ENCODE measurements around the gene FKTN.

DNA sequence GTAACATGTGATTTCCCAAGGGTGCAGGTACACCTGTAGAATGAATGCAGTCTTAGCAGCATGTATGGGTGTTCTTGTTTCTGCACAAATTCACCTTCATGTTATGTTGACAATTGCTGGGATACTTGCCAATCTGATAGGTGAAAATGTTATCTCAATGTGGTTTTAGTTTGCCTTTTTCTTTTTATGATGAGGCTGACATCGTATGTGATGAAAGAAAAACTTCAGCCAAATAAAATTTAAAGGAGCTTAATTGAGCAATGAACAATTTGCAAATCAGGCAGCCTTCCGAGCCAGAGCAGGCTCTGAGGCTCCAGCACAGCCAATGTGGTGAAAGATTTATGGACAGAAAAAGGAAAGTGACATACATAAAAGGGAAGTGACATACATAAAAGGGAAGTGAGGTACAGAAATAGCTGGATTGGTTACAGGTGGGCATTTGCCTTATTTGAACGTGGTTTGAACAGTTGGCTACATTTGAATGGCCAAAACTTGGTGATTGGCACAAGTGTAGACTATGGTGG lies 114.8 kb downstream of the FKTN start:
- TF ChIP-seq CTCF (conservative IDR thresholded peaks at IDR 0.05; ENCODE audit: low read length) (no peak), EZH2phosphoT487 (IDR thresholded peaks at IDR 0.05; ENCODE audit: borderline replicate concordance) (no peak)

All from Loucy (cell line).